ENCODE results near the gene POLE3.

DNA sequence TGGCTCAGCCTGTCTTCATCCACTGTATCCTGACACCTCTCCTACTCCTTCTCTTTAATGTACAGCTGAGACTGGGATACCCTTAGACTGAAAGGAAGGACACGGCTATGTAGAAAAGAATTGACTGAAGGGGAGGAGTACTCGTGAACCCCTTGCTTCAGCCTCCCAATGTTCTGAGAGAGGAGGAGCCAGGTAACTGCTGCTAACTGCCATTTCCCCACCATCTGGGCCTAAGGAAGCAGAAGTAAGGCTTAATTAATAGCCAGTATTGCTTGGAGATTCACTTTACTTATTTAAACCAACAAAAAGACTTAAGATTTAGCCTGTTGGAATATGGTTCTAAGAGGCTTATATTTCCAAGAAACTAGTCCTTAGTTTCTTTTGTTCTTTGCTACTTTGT lies 34.3 kb upstream of the POLE3 start:
- TF ChIP-seq EP300 (IDR thresholded peaks at IDR 0.05; ENCODE audit: borderline replicate concordance) (no peak), TAF1 (IDR thresholded peaks at IDR 0.05; ENCODE audit: low read depth) (no peak), CREB1 (IDR thresholded peaks at IDR 0.05; ENCODE audit: low read depth) (no peak), ZBTB7A (IDR thresholded peaks at IDR 0.05; ENCODE audit: low read depth) (no peak), REST (IDR thresholded peaks at IDR 0.05; ENCODE audit: low read depth) (no peak), EGR1 (IDR thresholded peaks at IDR 0.05) (no peak), TEAD4 (IDR thresholded peaks at IDR 0.05) (no peak), YY1 (IDR thresholded peaks at IDR 0.05; ENCODE audit: low read depth) (no peak), FOXM1 (IDR thresholded peaks at IDR 0.05; ENCODE audit: borderline replicate concordance, low read depth) (no peak), USF1 (IDR thresholded peaks at IDR 0.05) (no peak), CEBPB (IDR thresholded peaks at IDR 0.05) (no peak), NFIC (IDR thresholded peaks at IDR 0.05) (no peak), RAD21 (IDR thresholded peaks at IDR 0.05; ENCODE audit: low read depth) (no peak)
- TF ChIP-seq, protein P1, sequence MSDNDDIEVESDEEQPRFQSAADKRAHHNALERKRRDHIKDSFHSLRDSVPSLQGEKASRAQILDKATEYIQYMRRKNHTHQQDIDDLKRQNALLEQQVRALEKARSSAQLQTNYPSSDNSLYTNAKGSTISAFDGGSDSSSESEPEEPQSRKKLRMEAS (IDR thresholded peaks at IDR 0.05): no peak
